ENCODE measurements around the gene PUM2. TPM values are rescaled to one million over a fixed set of nuclear protein-coding genes. Genes with fewer than 3 reads are reported as not detected.

PUM2 gene
- polyA plus RNA-seq, 1 of the 3 experiments (the other 2 are of a cell fraction) = 19.7 TPM

DNA sequence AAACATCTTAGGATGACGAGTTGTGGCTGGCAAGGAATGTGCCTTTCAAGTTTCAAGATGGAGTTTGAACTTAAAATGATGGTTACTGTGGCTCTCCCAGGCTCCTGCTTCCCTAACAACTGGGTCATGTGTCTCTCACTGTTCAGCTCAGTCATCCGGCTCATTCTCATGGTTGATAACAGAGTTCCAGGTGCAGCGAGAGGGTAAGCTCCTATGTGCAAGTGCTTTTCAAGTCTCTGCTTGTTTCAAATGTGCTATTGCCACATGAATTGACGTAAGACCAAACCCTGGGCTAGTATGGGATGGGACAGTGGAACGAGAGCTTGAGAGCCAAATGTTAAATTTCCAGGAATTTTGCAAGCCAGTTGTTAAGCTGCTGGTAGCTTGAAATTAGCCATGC is 19.5 kb upstream of the PUM2 start:
- Histone ChIP-seq H3K79me2 (ENCODE audit: insufficient read depth) (no peaks in the 10 kb centered on the region), H3K9me3 (no peaks in the 10 kb centered on the region), H3K4me3 (ENCODE audit: low read depth in 2 of 2, low read length in 1 of 2) (no peak overlapping the region), H3K27ac (ENCODE audit: low read depth in 2 of 2, low read length in 1 of 2) (no peak overlapping the region), H3K4me1 (ENCODE audit: control insufficient read depth in 1 of 2, insufficient read depth in 2 of 2, low read depth in 1 of 2, low read length in 1 of 2) (peaks cover 0 to 6% of the 10 kb centered on the region in 2 experiments; a peak in 2 of 4 replicates), H3K9me2 (no peaks in the 10 kb centered on the region), H3K9ac (no peak overlapping the region), H3K27me3 (ENCODE audit: insufficient read depth) (no peaks in the 10 kb centered on the region; the same call in 1 of the 2 replicates), H3K4me2 (no peak overlapping the region), H4K20me1 (ENCODE audit: insufficient read depth) (no peaks in the 10 kb centered on the region), H3F3A (replicated peaks; ENCODE audit: insufficient read depth) (peaks cover 10% of the 10 kb centered on the region), H3K36me3 (replicated peaks in 1 of 2; ENCODE audit: control insufficient read depth in 1 of 2, insufficient read depth in 2 of 2, low read length in 1 of 2) (no peaks in the 10 kb centered on the region), H2AFZ (ENCODE audit: low read depth) (no peak overlapping the region)
- TF ChIP-seq RAD21 (IDR thresholded peaks at IDR 0.05; ENCODE audit: low read length) (no peak), JUND (IDR thresholded peaks at IDR 0.05) (no peak), GATA2 (CRISPR knock-in tag; IDR thresholded peaks at IDR 0.05) (no peak), FOXM1 (IDR thresholded peaks at IDR 0.05; ENCODE audit: low read depth) (no peak), MEF2A (IDR thresholded peaks at IDR 0.05; ENCODE audit: borderline replicate concordance, low read depth) (no peak), GABPA (IDR thresholded peaks at IDR 0.05; ENCODE audit: low read depth) (no peak), EZH2phosphoT487 (IDR thresholded peaks at IDR 0.05; ENCODE audit: borderline replicate concordance, low read depth) (no peak), CHD2 (IDR thresholded peaks at IDR 0.05; ENCODE audit: low read length, partially characterized antibody) (no peak), TAF1 (IDR thresholded peaks at IDR 0.05; ENCODE audit: borderline replicate concordance, low read depth, low read length) (no peak), RFX5 (IDR thresholded peaks at IDR 0.05; ENCODE audit: low read length) (no peak), SIN3A (IDR thresholded peaks at IDR 0.05; ENCODE audit: borderline replicate concordance, low read depth, low read length) (no peak), FOXJ3 (CRISPR knock-in tag; IDR thresholded peaks at IDR 0.05) (no peak), SMC3 (IDR thresholded peaks at IDR 0.05; ENCODE audit: low read depth, low read length) (no peak)
- TF ChIP-seq, protein P1, sequence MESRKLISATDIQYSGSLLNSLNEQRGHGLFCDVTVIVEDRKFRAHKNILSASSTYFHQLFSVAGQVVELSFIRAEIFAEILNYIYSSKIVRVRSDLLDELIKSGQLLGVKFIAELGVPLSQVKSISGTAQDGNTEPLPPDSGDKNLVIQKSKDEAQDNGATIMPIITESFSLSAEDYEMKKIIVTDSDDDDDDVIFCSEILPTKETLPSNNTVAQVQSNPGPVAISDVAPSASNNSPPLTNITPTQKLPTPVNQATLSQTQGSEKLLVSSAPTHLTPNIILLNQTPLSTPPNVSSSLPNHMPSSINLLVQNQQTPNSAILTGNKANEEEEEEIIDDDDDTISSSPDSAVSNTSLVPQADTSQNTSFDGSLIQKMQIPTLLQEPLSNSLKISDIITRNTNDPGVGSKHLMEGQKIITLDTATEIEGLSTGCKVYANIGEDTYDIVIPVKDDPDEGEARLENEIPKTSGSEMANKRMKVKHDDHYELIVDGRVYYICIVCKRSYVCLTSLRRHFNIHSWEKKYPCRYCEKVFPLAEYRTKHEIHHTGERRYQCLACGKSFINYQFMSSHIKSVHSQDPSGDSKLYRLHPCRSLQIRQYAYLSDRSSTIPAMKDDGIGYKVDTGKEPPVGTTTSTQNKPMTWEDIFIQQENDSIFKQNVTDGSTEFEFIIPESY (IDR thresholded peaks at IDR 0.05; ENCODE audit: borderline replicate concordance, low read depth) = no peak
- TF ChIP-seq, protein P2, sequence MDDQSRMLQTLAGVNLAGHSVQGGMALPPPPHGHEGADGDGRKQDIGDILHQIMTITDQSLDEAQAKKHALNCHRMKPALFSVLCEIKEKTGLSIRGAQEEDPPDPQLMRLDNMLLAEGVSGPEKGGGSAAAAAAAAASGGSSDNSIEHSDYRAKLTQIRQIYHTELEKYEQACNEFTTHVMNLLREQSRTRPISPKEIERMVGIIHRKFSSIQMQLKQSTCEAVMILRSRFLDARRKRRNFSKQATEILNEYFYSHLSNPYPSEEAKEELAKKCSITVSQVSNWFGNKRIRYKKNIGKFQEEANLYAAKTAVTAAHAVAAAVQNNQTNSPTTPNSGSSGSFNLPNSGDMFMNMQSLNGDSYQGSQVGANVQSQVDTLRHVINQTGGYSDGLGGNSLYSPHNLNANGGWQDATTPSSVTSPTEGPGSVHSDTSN (IDR thresholded peaks at IDR 0.05) = no peak
- TF ChIP-seq, protein P3, sequence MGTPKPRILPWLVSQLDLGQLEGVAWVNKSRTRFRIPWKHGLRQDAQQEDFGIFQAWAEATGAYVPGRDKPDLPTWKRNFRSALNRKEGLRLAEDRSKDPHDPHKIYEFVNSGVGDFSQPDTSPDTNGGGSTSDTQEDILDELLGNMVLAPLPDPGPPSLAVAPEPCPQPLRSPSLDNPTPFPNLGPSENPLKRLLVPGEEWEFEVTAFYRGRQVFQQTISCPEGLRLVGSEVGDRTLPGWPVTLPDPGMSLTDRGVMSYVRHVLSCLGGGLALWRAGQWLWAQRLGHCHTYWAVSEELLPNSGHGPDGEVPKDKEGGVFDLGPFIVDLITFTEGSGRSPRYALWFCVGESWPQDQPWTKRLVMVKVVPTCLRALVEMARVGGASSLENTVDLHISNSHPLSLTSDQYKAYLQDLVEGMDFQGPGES (IDR thresholded peaks at IDR 0.05; ENCODE audit: low read depth, low read length) = no peak
- TF ChIP-seq, protein P4, sequence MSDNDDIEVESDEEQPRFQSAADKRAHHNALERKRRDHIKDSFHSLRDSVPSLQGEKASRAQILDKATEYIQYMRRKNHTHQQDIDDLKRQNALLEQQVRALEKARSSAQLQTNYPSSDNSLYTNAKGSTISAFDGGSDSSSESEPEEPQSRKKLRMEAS (IDR thresholded peaks at IDR 0.05; ENCODE audit: low read depth) = no peak
- ChIA-PET POLR2A (interaction anchor here (1.4 kb wide), 1 partner anchor 77 kb away, joined by 4 read pairs; the partner anchor contains the start of gene RHOB), CTCF (interaction anchor here (1.1 to 9.4 kb wide), 3 partner anchors 10 to 291 kb away, joined by 3 to 91 read pairs (median 4); no protein-coding TSS in a partner anchor)
- DNase-seq = no peak
- 77% methylated on average over 5 of the region's 5 CpGs for WGBS (ENCODE audit: low lambda C conversion rate)

All from SK-N-SH (cell line).